AG09319 (cell line): ENCODE results near the gene CD300A.

Source experiments
- DNase-seq: peaks from one replicate; pipeline ENCODE4 v3.0.0-alpha.2; 2010; ENCODE audit warnings: low read depth; ENCODE audit errors: extremely low read depth
- TF ChIP-seq, protein P1 (sequence below): IDR thresholded peaks from 2 replicates; pipeline ENCODE4 v1.5.1; 2011; ENCODE audit warnings: low read depth, mild to moderate bottlenecking, inconsistent platforms, low read length, moderate library complexity

CD300A gene

DNA sequence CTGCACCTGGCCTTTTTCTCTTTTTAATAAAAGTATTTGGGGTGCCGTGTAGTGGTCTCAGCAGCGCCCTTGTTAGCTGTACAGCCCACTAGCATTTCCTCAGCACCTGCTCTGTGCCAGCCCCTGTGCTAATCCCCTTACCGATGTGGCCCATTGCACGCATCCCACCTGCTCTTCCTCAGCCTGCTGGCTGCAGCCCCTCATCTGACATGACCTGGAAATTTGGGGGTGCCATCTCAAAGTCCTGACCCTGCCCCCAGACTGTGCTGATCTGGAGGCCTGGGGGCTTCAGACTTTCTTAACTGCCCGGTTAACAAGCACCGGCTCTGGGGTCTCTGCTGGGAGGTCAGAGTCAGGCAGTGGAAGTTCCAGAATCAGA, 24.2 kb upstream of the CD300A start:
- no peak for DNase-seq
- TF ChIP-seq, protein P1, sequence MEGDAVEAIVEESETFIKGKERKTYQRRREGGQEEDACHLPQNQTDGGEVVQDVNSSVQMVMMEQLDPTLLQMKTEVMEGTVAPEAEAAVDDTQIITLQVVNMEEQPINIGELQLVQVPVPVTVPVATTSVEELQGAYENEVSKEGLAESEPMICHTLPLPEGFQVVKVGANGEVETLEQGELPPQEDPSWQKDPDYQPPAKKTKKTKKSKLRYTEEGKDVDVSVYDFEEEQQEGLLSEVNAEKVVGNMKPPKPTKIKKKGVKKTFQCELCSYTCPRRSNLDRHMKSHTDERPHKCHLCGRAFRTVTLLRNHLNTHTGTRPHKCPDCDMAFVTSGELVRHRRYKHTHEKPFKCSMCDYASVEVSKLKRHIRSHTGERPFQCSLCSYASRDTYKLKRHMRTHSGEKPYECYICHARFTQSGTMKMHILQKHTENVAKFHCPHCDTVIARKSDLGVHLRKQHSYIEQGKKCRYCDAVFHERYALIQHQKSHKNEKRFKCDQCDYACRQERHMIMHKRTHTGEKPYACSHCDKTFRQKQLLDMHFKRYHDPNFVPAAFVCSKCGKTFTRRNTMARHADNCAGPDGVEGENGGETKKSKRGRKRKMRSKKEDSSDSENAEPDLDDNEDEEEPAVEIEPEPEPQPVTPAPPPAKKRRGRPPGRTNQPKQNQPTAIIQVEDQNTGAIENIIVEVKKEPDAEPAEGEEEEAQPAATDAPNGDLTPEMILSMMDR, result no peak

DNA sequence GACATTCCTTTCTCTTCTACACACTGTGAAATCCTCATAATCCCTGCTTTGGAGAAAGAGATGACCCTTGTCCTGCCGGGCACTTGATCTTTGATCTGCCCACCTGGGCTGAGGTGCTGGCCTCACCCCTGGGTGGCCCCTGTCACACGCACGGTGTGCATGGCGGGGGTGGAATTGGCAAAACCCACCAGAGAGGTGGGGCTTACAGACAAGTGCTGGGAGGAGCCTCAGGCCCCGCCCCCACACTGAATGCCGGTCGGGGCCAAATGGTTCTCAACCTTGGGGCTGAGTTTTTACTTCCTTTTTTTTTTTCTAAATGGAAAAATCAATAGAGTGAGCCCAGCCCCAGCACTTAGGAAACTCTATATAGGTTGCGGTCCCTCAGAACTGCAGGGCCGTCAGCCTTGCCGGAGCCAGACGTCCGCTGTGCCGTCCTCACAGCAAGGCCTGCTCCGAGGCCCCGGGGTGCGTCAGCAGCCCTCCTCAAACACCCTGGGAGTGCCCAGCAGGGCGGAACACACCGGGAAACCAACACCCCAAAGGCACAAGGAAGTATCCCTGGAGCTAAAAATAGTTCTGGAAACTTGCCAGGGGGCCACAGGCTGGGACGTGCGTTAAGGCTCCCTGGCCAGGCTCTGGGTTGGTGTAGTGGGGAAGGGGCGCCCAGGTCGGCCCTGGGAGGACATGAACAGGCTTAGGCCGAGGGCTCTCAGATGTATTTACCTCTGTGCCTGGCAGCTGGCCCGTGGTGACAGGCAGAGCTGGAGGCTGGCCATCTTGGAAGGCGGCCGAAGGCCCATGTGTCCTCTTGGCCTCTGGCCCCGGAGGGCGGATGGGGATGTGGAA, 23.5 kb upstream of the CD300A start:
- TF ChIP-seq, protein P1, result no peak
- no peak for DNase-seq

DNA sequence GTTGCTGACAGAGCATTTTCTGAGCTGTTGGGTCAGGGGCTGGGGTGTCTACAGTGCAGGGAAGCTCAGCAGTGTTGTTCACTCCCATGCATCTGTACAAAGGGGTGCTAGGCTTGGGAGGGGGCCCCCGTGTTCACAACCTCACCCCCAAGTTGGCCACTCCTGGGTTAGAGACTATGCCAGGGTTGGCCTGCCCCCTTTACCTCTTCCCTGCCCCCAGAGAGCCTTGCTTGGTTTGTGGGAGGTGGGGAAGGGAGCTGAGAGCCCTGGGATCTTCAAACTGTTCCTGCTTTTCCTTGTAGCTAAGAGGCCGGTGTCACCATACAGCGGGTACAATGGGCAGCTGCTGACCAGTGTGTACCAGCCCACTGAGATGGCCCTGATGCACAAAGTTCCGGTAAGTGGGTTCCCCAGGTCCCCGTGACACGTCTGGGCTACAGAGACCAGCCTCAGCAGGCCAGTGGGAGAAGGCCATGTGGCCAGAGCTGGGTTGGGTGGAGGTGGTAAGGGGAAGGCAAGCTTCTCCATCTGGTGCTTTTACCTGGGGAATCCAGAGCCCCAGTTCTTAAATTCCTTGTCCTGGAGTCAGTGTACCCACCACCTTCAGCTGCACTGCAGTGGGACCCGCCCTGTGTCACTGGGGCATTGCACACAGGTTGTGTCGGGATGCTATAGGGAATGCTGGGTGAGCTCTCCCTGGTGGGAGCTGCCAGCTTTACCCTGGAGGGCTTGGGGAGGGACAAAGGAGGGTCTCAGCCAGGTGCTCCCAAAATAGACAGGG, 22.7 kb upstream of the CD300A start:
- DNase-seq, result no peak

DNA sequence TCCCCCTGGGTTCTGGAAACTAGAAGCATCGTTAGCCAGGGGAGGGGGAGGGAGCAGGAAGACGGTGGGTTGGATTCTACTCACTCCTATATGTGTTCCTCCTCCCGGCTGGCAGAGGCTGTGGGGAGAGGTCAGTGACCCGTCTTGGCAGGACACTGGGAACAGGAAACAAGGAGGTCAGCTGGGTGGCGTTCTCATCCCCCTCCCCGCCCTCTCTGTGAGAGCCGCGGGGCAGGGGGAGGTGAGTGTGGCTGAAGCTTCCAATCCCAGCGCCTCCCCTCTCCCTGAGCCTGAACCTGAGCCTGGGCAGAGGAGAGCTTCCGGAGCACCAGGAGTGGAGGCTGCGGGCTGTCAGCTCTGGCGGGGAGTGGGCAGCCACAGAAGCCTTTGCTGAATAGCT, 22.0 kb upstream of the CD300A start:
- no peak for DNase-seq
- TF ChIP-seq, protein P1, result no peak

More for the DNA sequence above, 22.7 kb upstream of the CD300A start:
- TF ChIP-seq, protein P1, result no peak

DNA sequence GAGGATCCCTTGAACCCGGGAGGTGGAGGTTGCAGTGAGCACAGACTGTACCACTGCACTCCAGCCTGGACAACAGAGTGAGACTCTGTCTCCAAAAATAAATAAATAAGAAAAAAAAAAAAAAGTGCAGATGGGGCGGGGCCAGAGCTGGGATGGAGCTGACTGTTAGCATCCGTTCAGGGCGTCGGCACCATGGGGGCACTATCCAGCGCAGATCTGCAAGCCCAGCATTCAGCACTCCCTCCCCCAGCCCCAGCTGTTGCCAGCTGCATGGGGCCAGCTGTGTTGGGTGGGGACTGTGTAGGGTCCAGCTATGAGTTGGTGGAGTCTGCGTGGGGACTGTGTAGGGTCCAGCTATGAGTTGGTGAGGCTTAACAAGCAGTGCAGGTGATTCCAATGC, 21.3 kb upstream of the CD300A start:
- DNase-seq, result no peak
- TF ChIP-seq, protein P1, result no peak

DNA sequence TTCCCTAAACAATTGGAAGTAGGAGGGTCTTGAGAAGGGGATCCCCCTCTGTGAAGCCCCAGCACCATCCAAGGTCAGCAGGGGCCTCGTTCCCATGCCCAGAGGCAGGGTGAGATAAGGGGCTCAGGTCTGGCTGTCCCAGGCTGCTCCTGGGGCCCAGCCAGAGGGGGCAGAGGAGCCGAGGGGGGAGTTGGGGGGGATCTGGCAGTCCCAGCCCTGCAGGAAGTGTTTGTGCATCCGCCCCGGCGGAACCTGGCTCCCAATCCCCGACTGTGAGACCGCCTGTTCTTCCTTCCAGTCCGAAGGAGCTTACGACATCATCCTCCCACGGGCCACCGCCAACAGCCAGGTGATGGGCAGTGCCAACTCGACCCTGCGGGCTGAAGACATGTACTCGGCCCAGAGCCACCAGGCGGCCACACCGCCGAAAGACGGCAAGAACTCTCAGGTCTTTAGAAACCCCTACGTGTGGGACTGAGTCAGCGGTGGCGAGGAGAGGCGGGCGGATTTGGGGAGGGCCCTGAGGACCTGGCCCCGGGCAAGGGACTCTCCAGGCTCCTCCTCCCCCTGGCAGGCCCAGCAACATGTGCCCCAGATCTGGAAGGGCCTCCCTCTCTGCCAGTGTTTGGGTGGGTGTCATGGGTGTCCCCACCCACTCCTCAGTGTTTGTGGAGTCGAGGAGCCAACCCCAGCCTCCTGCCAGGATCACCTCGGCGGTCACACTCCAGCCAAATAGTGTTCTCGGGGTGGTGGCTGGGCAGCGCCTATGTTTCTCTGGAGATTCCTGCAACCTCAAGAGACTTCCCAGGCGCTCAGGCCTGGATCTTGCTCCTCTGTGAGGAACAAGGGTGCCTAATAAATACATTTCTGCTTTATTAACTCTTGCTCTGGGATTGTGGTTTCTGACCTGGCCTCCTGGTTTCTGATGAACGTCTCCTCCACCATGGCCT, 19.6 kb upstream of the CD300A start:
- DNase-seq, result no peak
- TF ChIP-seq, protein P1, result no peak
